Measurements from ENCODE around the gene EMP2. TPM values are rescaled to one million over a fixed set of nuclear protein-coding genes. Genes with fewer than 3 reads are reported as not detected.

The EMP2 gene
- polyA plus RNA-seq, 1 experiment, result 57.8 TPM

- Histone ChIP-seq H3K4me3 (ENCODE audit: low read depth, low read length) (peak overlapping the region; percentile 18), H3K27me3 (ENCODE audit: control insufficient read depth, insufficient read depth, low read length) (no peaks in the 10 kb centered on the region), H3K36me3 (ENCODE audit: control insufficient read depth, insufficient read depth, low read length) (no peaks in the 10 kb centered on the region)
- CTCF ChIA-PET, result interaction anchor here (0.7 to 3.0 kb wide), 14 partner anchors 8 to 112 kb away, joined by 3 to 15 read pairs (median 3); no protein-coding TSS in a partner anchor
- no peak for DNase-seq (ENCODE audit: low read depth)
- POLR2A ChIA-PET, result no interaction called here
- TF ChIP-seq, protein P1, sequence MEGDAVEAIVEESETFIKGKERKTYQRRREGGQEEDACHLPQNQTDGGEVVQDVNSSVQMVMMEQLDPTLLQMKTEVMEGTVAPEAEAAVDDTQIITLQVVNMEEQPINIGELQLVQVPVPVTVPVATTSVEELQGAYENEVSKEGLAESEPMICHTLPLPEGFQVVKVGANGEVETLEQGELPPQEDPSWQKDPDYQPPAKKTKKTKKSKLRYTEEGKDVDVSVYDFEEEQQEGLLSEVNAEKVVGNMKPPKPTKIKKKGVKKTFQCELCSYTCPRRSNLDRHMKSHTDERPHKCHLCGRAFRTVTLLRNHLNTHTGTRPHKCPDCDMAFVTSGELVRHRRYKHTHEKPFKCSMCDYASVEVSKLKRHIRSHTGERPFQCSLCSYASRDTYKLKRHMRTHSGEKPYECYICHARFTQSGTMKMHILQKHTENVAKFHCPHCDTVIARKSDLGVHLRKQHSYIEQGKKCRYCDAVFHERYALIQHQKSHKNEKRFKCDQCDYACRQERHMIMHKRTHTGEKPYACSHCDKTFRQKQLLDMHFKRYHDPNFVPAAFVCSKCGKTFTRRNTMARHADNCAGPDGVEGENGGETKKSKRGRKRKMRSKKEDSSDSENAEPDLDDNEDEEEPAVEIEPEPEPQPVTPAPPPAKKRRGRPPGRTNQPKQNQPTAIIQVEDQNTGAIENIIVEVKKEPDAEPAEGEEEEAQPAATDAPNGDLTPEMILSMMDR (IDR thresholded peaks at IDR 0.05; ENCODE audit: insufficient read depth, low read depth, low read length), result no peak
Observed at GRCh38 chr16:10578474-10579316, 1.7 kb downstream of the EMP2 start.

GRCh38 chr16:10577305-10578202 is 2.8 kb downstream of the EMP2 start:
- Histone ChIP-seq H3K27me3 (ENCODE audit: control insufficient read depth, insufficient read depth, low read length) (no peaks in the 10 kb centered on the region), H3K36me3 (ENCODE audit: control insufficient read depth, insufficient read depth, low read length) (no peaks in the 10 kb centered on the region), H3K4me3 (ENCODE audit: low read depth, low read length) (no peak overlapping the region; the same call in 1 of the 2 replicates)
- no peak for DNase-seq (ENCODE audit: low read depth)
- ChIA-PET CTCF (interaction anchor here (0.6 to 1.7 kb wide), 4 partner anchors 11 to 161 kb away, joined by 3 to 9 read pairs (median 4); no protein-coding TSS in a partner anchor), POLR2A (no interaction called here)
- TF ChIP-seq, protein P1 (IDR thresholded peaks at IDR 0.05; ENCODE audit: insufficient read depth, low read depth, low read length), result no peak

- ChIA-PET POLR2A (no interaction called here), CTCF (interaction anchor here (0.6 to 1.7 kb wide), 5 partner anchors 10 to 160 kb away, joined by 3 to 9 read pairs (median 4); no protein-coding TSS in a partner anchor)
- TF ChIP-seq, protein P1 (IDR thresholded peaks at IDR 0.05; ENCODE audit: insufficient read depth, low read depth, low read length), result no peak
- Histone ChIP-seq H3K27me3 (ENCODE audit: control insufficient read depth, insufficient read depth, low read length) (no peaks in the 10 kb centered on the region), H3K4me3 (ENCODE audit: low read depth, low read length) (no peak overlapping the region), H3K36me3 (ENCODE audit: control insufficient read depth, insufficient read depth, low read length) (0 out of 2 replicates have a peak, but pooled peaks cover under 1% of the 10 kb centered on the region)
- no peak for DNase-seq (ENCODE audit: low read depth)
Observed at GRCh38 chr16:10576390-10577304, 3.8 kb downstream of the EMP2 start.

- POLR2A ChIA-PET, result interaction anchor here (0.5 to 0.6 kb wide), 2 partner anchors 11 to 1440 kb away, joined by 3 to 5 read pairs; no protein-coding TSS in a partner anchor
- no peak for DNase-seq (ENCODE audit: low read depth)
Observed at GRCh38 chr16:10575506-10576130, 4.8 kb downstream of the EMP2 start.

More at GRCh38 chr16:10575506-10576130, 4.8 kb downstream of the EMP2 start:
- TF ChIP-seq, protein P1 (IDR thresholded peaks at IDR 0.05; ENCODE audit: insufficient read depth, low read depth, low read length), result no peak
- Histone ChIP-seq H3K27me3 (ENCODE audit: control insufficient read depth, insufficient read depth, low read length) (no peaks in the 10 kb centered on the region), H3K4me3 (ENCODE audit: low read depth, low read length) (no peak overlapping the region), H3K36me3 (ENCODE audit: control insufficient read depth, insufficient read depth, low read length) (0 out of 2 replicates have a peak, but pooled peaks cover 2% of the 10 kb centered on the region)
- CTCF ChIA-PET, result interaction anchor here (0.9 to 1.0 kb wide), 4 partner anchors 34 to 1566 kb away, joined by 3 to 4 read pairs (median 3); no protein-coding TSS in a partner anchor

All from BJ (cell line).